ENCODE data around the gene DLGAP4. TPM values are rescaled to one million over a fixed set of nuclear protein-coding genes. Genes with fewer than 3 reads are reported as not detected.

The DLGAP4 gene
- total and polyA plus RNA-seq, 10 of the 15 experiments (the other 5 are each of a cell fraction or from before 2014, with no cell fraction given) = 0.42 to 43.3 (median 19.0) TPM

DNA sequence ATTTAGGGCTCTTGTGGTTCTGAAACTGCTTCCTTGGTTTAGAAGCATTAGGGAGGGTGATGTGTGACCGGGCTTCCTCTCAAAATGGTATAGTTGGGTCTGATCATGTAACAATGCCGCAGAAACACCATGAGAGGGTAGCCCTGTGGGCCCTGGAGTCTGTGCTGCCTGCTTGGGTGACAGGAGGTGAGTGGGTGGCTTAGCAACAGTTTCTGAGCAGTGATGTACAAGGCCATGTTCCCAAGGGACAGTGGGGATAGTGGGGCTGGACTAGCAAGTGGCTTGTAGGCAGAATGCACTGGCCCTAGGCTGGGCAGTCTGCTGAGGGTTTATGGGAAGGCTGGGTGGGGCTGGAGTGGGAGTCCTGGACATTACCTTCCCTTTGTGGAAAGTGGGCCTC, 128.2 kb downstream of the DLGAP4 start:
- no TSS peak for BruUV-seq (replicated peaks)
- ChIA-PET CTCF (no interaction called here), RAD21 (ENCODE audit: unreplicated experiment) (interaction anchor here (0.6 kb wide), 1 partner anchor 139 kb away, joined by 3 read pairs; the partner anchor contains the start of gene TGIF2), POLR2A (no interaction called here), SMC1A (ENCODE audit: uncharacterized antibody, unreplicated experiment) (no interaction called here)
- TF ChIP-seq PAX8 (IDR thresholded peaks at IDR 0.05) (no peak), TAF1 (IDR thresholded peaks at IDR 0.05; ENCODE audit: borderline replicate concordance, low read depth, low read length) (no peak), POLR2A (IDR thresholded peaks at IDR 0.05; ENCODE audit: low read depth, low read length) (no peak), ZBTB11 (CRISPR knock-in tag; IDR thresholded peaks at IDR 0.05) (no peak), MTA2 (IDR thresholded peaks at IDR 0.05; ENCODE audit: low read depth) (no peak), MEF2B (IDR thresholded peaks at IDR 0.05; ENCODE audit: partially characterized antibody, poor library complexity, severe bottlenecking) (peak; percentile 42), CBX3 (IDR thresholded peaks at IDR 0.05; ENCODE audit: borderline replicate concordance, low read depth) (no peak)
- 4% methylated on average over 2 of the region's 2 CpGs for WGBS (ENCODE audit: insufficient coverage, insufficient replicate concordance, low lambda C conversion rate, missing lambda C conversion rate)
- no peak overlapping the region for H3K4me3 ChIP-seq
- no peak overlapping the region for H3K9ac ChIP-seq (ENCODE audit: control insufficient read depth, insufficient read depth, low read length)
- DNase-seq (ENCODE audit: low read depth, low spot score) (no peak), FAIRE-seq (no peak), ATAC-seq (peak; percentile 40)
- no peaks in the 10 kb centered on the region for H3K4me1 ChIP-seq (ENCODE audit: control insufficient read depth, insufficient read depth, low read length)
- H3K4me2 ChIP-seq (ENCODE audit: control insufficient read depth, insufficient read depth) = no peak overlapping the region
- peaks cover 0 to 1% of the 10 kb centered on the region in 2 experiments; a peak in 1 of 4 replicates for H3K27me3 ChIP-seq (replicated peaks in 1 of 2; ENCODE audit: control insufficient read depth in 2 of 2, insufficient read depth in 2 of 2, low read length in 1 of 2)
- H3K79me2 ChIP-seq (ENCODE audit: control insufficient read depth, insufficient read depth, low read length) = no peaks in the 10 kb centered on the region
- no peaks in the 10 kb centered on the region for H3K36me3 ChIP-seq (ENCODE audit: control insufficient read depth in 2 of 2, insufficient read depth in 2 of 2, low read length in 1 of 2)
- intact Hi-C loops (cut with micrococcal nuclease; ENCODE audit: unreplicated experiment) (no loop called here), in situ Hi-C loops (cut with MboI) (loop anchor here (25.0 kb wide), 1 partner anchor 447 kb away; no protein-coding TSS in a partner anchor)
- no peaks in the 10 kb centered on the region for H3K9me3 ChIP-seq (replicated peaks; ENCODE audit: control insufficient read depth, insufficient read depth, low read length)
- H3K27ac ChIP-seq (ENCODE audit: control insufficient read depth, insufficient read depth) = no peak overlapping the region
- no peaks in the 10 kb centered on the region for H4K20me1 ChIP-seq (ENCODE audit: control insufficient read depth, insufficient read depth)
- no peak overlapping the region for H2AFZ ChIP-seq (ENCODE audit: control insufficient read depth, low read depth, low read length)

All from GM12878 (cell line).